DMS153 treated with DMSO at 0.1 percent for 48 hours (cell line): ENCODE measurements around the gene PAIP1.
"Not testable (repeated sequence)": the region's sequence is repeated elsewhere in the genome, so short reads cannot be mapped to it uniquely, and the experiment has no call there.

Experiments used
- DNase-seq: peaks from one replicate; lab custom pipeline; 2025; ENCODE audit not compliant: unreplicated experiment; lab: John Stamatoyannopoulos, UW

PAIP1 gene, protein sequence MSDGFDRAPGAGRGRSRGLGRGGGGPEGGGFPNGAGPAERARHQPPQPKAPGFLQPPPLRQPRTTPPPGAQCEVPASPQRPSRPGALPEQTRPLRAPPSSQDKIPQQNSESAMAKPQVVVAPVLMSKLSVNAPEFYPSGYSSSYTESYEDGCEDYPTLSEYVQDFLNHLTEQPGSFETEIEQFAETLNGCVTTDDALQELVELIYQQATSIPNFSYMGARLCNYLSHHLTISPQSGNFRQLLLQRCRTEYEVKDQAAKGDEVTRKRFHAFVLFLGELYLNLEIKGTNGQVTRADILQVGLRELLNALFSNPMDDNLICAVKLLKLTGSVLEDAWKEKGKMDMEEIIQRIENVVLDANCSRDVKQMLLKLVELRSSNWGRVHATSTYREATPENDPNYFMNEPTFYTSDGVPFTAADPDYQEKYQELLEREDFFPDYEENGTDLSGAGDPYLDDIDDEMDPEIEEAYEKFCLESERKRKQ

DNA sequence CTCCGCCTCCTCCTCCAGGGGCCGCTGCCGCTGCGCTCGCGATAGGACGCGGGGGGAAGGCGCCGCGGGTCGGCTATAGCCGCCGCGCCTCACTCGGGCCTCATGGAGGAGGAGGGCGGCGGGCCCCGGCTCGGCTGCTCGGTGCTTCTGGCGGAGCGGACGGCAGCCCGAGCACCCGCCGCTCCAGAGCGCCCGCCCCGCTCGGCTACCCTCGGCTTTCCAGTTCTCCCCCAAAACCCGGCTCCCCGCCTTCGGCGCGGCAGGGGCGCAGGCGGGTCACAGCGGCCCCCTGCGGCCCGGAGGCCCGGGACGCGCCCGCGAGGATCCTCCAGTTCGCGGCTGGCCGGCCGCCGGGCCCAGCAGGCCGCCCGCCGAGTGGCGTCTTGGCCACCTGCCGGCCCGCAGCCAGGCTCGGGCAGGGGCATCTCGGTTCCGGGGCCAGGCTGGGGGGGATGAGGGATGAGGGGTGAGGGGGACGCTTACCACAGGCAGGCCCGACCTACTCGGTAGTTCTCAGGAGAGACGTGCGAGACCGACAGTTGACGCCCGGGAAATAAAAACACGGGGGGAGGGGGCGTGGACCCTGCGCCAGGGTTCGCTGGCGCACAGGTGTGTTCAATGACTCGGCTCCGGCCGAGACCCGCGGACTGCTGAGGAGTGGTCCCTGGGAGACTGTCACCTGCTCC is at the start of gene PAIP1:
Gene PAIP1, minus strand, starts transcription at position 221 of the 686 bp plus-strand sequence. CDS start 231 bp downstream, outside the sequence.
- DNase-seq, result peak; percentile 88

DNA sequence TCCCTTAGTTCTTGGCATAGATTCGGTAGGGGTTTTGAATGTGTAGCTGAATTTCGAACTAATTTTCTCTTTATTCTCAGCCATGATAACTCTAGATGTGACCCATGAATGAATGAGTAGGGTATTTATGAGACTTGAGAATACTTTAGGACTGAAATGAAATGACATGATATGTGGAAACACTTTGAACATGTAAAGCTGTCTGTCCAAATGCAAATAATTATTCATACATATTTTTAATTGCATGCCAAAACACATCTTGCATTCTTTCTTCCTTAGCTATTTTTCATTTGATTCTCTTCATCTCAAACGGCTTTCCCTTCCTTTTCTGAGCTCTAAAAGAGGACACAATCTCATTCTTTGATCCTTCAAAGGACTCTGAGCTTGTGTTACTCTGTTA is 49.5 kb upstream of the PAIP1 start:
- no peak for DNase-seq

DNA sequence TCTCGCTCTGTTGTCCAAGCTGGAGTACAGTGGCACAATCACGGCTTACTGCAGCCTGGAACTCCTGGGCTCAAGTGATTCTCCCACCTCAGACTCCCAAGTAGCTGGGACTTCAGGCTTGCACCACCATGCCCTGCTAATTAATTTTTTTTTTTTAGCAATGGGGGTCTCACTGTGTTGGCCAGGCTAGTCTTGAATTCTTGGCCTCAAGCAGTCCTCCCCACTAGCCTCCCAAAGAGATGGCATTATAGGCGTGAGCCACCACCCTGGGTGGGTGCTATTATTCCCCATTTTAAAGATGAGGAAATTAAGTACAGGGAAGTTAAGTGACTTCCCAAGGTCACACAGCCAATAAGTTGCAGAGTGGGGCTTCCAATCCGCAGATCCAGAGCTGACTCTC is 47.8 kb upstream of the PAIP1 start:
- no peak for DNase-seq

DNA sequence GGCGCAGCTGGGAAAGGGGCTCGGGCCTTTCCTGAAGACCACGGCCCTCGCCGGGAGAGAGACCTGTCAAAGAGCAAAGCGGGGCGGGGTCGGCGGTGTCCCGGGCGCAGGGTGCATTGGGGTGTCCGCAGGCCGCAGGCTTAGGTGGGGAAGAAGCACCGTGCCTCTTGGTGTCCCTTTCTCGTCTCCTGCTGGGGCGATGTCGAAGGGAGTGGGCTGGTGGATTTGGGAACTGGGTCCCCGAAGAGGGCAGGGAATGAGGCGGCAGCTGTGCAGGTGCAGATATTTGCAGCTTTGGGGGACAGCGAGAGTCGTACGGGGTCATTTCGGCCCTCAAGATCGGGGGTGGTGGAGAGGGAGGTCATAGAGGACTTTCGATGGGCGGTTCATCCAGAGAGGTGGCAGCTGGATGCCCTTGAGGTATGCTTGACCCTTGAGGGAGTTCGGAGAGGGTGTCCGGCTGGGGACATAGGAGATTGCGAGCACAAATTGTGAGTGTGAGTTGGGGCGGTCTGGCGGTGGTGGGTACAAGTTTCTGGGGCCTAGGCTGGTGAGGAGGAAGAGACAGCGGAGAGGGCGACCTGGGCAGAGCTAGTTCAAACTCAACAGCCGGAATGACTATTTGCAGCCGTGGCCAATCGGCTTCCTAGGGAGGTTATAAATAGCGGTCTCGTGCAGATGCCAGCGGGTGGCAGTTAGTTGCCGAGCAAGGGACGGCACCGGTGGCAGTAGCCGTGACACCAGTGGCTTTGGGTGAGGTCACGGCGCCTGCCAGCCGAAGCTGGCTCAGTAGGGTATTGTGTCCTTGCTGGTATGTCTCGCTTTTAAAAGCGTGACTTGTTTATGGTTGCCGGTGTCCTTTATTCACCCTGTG is 46.7 kb upstream of the PAIP1 start:
- DNase-seq, result peak; percentile 95

DNA sequence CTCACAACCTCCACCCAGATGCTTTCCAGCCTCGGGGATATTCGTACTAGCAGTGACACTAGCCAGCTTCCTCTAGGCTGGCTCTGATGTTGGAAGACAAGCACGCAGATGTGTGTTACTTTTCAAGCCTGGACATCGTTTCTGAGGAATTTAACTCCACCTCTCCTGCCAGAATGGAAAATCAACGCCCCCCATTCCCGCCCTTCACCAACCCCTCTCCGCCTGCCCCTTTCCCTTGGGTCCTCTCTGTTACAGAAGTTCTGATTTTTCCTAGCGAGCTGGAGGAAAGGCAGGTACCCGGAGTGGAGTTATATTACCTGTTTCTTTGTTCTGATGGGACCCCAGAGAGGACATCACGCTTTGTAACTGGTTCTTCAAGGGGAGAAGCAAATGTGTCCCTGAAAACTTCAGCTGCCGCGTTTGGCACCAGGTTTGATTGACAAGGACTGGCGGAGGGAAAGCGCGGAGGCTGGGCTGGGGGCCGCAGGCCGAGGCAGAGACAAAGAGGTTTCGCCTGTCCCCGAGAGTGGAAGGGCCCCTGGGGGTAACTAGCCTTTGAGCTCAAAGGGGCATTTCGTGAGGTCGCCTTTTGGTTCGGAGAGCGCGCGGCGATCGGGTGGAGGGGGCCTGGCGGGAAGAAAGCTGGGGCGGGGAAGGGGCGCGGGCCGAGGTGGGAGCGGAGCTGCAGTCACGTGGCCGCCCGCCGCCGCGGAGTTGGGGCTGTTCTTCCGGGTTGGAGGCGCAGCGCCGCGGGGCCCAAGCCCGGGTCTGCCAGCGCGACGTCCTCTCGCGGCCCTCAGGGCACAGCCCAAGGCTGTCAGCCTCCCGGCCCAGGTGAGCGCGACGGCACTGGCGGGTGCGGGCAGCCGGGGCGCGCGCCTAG is 45.8 kb upstream of the PAIP1 start, which contains the start of gene NNT:
Gene NNT, plus strand, starts transcription at position 720 of the 883 bp plus-strand sequence. CDS start 6,016 bp downstream, outside the sequence.
- DNase-seq, result peak; percentile 80

DNA sequence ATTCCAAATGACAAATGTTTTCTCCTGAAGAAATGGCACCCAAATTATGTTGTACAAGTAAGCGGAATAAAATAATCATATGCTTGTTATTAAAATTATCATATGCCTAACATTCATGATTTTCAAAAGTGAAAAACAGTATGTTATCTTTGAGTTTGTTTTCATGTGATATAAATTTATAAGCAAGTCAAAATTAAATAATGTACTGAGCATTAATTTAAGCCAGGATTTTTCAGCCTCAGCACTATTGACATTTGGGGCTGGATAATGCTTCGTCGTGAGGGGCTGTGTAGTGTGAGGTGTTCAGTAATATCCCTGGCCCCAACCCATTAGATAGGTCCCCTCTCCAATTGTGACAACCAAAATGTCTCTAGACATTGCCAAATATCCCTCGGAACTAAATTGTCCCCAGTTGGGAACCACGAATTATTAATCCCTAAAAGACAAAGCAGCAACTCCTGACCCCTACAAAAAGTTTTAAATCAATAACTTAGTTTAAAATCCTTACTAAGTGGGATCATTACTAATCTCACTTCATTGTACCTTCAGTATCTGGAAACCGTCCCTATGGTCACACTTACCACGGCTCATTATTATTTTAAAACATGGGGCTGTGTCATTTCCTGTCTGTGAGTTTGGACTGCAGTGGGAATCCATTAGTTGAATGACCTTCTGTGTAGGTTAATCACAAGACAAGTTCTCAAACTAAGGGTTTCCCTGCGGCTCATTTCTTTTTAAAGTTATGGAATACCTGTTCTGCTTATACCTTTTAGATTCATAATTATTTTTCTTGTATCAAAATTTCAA is 44.8 kb upstream of the PAIP1 start:
- DNase-seq, result peak; percentile 42

DNA sequence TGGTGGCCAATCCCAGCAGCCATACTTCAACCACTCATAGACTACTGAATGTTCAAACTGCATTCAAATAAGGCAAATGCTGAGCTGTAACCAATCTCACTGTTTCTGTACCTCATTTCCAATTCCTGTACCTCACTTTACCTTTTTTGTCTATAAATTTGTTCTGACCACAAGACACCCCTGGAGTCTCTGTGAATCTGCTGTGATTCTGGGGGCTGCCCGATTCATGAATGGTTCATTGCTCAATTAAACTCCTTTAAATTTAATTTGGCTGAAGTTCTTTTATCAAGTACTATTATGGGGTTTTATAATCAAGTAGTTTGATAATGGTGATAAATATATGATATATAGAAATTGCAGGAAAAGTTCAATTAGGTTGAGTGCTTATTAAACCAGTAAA is 42.0 kb upstream of the PAIP1 start:
- DNase-seq, result not testable (repeated sequence)

DNA sequence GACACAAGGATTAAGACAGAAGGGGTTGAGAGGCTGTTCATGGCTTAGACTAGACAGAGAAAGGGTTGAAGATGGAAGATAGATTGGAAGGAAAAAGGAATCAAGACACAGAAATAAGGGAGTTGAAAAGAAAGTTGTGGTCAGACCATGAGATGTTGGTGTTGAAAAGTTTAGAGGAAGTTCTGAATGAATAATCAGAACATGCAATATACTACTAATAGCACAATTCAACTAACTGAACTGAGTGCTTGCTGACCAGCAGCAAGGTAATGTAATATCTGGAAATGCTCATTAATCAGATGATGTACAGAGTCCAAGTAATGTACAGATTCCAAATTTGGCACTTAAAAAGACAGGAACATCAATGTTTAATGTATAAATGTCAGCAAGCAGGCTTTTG is 35.5 kb upstream of the PAIP1 start:
- DNase-seq, result no peak

DNA sequence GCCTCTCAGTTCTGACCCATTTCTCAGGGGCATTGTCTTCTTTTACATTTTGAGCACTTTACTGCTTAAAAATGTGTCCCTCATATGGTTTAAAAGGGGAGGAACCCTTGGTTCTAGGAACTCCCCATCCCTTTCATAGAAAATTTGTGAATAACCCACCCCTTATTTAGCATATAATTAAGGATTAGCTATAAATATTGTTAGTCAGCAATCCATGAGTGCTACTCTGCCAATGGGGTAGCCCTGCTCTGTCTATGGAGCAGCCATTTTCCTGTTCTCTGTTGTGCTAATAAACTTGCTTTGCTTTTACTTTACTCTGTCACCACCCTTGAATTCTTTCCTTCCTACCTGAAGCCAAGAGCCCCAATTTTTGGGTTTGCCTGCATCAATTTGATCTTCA is 33.8 kb upstream of the PAIP1 start:
- no peak for DNase-seq

DNA sequence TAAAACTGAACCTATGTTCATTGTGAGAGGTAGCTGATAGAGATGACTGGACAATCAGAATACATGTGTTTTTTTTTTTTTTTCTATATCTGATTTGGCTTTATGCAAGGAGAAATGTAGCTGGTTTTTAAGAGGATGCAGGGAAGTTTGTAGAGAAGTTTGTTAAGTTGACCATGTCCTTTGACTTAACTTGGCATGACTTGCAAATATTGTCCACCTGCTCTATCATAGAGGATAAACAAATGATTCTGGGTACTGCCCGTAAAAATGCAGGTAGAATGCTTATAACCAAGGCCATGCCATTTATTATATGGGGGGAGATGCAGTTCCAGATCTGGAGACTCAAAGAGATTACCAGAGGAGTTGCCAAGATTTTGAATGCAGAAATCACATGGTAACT is 32.4 kb upstream of the PAIP1 start:
- no peak for DNase-seq

DNA sequence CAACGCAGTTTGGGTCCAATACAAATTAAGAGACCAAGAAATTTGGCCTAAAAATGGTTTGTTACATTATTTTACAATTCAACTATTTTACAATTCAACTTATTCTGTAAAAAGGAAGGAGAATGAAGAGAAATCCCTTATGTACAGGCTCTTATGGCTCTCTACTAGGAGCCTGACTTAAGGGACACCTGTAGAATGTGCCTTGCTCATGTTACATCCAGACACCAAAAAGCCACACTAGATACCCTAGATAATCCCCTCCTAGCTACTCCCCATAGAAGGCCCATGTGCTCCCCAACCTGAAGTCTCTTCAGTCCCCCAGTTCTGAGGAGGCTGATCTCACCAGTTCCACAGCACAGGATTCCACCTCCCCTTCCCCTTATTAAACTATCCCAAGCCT is 32.0 kb upstream of the PAIP1 start:
- no peak for DNase-seq

DNA sequence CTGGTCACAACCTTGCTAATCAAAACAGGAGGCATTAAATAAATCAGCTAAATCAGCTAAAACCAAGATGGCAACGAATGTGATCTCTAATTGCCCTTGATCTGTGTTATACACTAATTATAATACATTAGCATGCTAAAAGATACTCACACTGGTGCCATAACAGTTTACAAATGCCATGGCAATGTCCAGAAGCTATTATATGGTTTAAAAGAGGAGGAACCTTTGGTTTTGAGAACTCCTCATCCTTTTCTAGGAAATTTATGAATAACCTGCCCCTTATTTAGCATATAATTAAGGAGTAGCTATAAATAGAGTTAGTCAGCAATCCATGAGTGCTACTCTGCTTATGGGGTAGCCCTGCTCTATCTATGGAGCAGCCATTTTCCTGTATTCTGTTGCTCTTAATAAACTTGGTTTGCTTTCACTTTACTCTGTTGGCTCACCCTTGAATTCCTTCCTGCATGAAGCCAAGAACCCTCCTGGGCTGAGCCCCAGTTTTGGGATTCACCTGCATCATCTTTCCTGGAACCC is 27.4 kb upstream of the PAIP1 start:
- no peak for DNase-seq

DNA sequence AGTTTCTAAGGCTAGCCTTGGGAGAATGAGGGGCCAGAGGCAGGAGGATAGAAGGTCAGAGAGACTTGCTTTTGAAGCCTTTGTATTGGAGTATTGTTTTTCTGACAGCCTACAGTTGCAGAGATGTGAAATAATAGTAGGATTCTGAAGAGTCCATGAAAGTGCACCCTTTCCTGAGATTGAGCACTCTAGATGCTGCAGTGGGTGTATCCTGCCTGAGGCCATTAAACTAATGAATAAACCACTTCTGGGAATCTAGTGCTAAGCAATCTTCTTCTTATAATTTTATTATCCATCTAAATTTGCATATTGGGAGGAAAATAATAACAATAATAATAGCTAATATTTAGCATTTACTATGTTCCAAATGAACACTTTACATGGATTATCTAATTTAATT is 26.8 kb upstream of the PAIP1 start:
- no peak for DNase-seq

DNA sequence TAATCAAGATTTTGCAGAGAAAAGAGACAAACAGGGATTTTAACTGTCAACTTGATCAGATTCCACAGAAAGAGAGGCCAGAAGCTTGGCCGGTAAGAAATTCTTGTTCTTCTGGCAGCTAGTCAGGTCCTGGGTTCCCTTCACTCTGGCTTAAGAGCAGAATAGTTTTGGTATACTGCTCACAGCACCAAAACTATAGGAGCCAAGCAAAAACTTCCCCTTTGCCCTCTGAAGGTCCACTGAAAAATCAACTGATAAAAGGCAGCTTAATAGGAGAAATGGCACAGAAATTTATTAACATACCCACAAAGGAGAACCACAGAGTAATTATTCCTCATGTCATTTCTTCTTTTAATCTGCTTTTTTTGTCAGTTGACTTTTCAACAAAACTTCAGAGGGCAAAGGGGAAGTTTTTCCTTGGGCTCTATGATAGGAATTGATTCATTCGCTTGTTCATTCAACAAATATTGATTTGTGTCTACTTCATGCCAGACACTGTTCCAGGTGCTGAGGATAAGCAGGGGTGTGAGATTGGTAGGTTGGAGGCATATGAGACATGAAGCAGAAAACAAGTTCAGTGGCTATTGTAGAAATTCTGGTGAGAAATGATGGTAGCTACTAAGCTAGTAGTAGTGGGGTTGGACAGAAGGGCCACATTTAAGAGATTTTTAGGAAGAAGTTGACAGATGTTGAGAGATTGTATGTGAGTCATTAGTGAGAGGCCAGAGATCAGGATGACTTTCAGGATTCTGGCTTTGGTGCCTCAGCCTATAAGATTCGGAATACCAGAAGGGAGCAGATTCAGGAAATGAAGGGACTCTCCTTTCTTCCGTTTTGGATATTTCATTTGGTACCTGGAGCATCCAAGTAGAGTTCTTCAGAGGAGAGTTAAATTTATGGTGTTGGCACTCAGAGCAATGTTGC is 25.5 kb upstream of the PAIP1 start:
- no peak for DNase-seq

DNA sequence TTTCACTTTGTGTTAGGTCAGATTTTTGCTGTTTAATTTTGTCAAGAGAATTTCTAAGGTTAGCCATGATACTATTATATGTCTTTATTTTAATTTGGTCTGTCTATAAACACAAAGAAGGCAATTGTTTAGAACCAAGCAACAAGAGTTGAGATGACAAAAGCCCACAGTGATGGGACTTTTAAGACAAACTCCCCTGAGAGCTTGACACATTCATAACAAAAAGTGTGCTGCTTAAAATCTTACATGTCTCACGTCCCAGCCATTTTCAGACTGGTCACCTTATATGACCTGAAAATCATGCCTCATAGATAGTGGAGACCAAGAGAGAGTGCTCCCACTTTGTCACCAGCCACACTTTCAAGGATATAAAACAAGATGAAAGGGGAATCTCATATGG is 24.5 kb upstream of the PAIP1 start:
- DNase-seq, result no peak

DNA sequence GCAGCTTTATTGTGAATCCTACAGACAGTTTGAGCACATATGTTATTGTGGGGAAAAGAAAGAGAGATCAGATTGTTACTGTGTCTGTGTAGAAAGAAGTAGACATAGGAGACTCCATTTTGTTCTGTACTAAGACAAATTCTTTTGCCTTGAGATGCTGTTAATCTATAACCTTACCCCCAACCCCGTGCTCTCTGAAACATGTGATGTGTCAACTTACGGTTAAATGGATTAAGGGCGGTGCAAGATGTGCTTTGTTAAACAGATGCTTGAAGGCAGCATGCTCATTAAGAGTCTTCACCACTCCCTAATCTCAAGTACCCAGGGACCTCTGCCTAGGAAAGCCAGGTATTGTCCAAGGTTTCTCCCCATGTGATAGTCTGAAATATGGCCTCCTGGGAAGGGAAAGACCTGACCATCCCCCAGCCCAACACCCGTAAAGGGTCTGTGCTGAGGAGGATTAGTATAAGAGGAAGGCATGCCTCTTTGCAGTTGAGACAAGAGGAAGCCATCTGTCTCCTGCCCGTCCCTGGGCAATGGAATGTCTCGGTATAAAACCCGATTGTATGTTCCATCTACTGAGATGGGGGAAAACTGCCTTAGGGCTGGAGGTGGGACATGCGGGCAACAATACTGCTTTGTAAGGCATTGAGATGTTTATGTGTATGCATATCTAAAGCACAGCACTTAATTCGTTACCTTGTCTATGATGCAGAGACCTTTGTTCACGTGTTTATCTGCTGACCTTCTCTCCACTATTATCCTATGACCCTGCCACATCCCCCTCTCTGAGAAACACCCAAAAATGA is 23.7 kb upstream of the PAIP1 start:
- DNase-seq, result not testable (repeated sequence)

DNA sequence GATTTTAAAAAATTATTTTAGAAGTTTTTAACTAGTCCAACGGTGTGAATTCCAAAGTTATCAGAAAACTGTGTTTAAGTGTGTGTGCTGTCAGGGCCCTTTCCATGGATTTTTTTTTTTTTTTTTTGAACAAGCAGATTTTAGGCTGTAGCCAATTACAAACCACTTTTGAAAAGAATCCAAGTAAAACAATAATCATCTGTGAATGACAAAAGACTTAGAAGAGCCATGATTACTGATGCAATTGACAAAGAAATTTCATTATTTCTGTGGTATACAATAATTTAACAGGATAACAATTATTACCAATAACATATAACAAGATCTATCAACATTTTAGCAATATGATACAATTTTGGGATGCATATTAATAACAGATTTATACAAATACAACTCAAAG is 16.2 kb upstream of the PAIP1 start:
- DNase-seq, result no peak
